GM19238 (cell line): ENCODE results near the gene FBXO9.

Experiments used
- DNase-seq: peaks from one replicate; pipeline ENCODE4 v3.0.0; 2011; ENCODE audit warnings: low spot score; ENCODE audit not compliant: insufficient read length

The FBXO9 gene

GRCh38 chr6:53089948-53090347, 24.7 kb downstream of the FBXO9 start:
- no peak for DNase-seq

GRCh38 chr6:53090576-53090975, 25.4 kb downstream of the FBXO9 start:
- DNase-seq = no peak

GRCh38 chr6:53095270-53095669, 30.1 kb downstream of the FBXO9 start:
- no peak for DNase-seq

- DNase-seq = no peak
These were observed 30.5 kb downstream of the FBXO9 start for GRCh38 chr6:53095716-53096115.

- DNase-seq = no peak
These were observed 35.4 kb downstream of the FBXO9 start for GRCh38 chr6:53100561-53100960.

GRCh38 chr6:53101006-53101405, 35.8 kb downstream of the FBXO9 start:
- DNase-seq = no peak

GRCh38 chr6:53103993-53104675, 38.9 kb downstream of the FBXO9 start:
- no peak for DNase-seq

GRCh38 chr6:53104916-53105315, 39.7 kb downstream of the FBXO9 start:
- no peak for DNase-seq

- DNase-seq = no peak
These were observed 41.9 kb downstream of the FBXO9 start for GRCh38 chr6:53107091-53107490.

- peak; percentile 3 for DNase-seq
These were observed 44.4 kb downstream of the FBXO9 start for GRCh38 chr6:53109612-53110011.

- no peak for DNase-seq
These were observed 46.7 kb downstream of the FBXO9 start for GRCh38 chr6:53111865-53112264.

- no peak for DNase-seq
These were observed 47.2 kb downstream of the FBXO9 start for GRCh38 chr6:53112404-53112803.

GRCh38 chr6:53112871-53113270, 47.7 kb downstream of the FBXO9 start:
- no peak for DNase-seq

- DNase-seq = no peak
These were observed 48.5 kb downstream of the FBXO9 start for GRCh38 chr6:53113742-53114141.

GRCh38 chr6:53115113-53115512, 49.9 kb downstream of the FBXO9 start:
- DNase-seq = no peak

- DNase-seq = no peak
These were observed 50.5 kb downstream of the FBXO9 start for GRCh38 chr6:53115741-53116140.

- DNase-seq = no peak
These were observed 54.1 kb downstream of the FBXO9 start for GRCh38 chr6:53119349-53119748.

GRCh38 chr6:53119772-53120409, 54.7 kb downstream of the FBXO9 start:
- DNase-seq = no peak

GRCh38 chr6:53124131-53124800, 59.1 kb downstream of the FBXO9 start:
- no peak for DNase-seq

GRCh38 chr6:53125276-53125675, 60.1 kb downstream of the FBXO9 start:
- DNase-seq = no peak

GRCh38 chr6:53128842-53129241, 63.6 kb downstream of the FBXO9 start:
- no peak for DNase-seq

GRCh38 chr6:53130569-53131290, 65.5 kb downstream of the FBXO9 start:
- no peak for DNase-seq
